HEK293 (cell line): ENCODE results near the gene MPPED1.

ENCODE experiments used
- GLIS1 ChIP-seq: fragments of 450-650 bp; formaldehyde crosslinking; IDR thresholded peaks from 2 replicates; pipeline ENCODE4 v1.5.1; 2016; ENCODE audit warnings: missing biosample characterization, missing genetic modification characterization
- SCRT2 ChIP-seq: fragments of 450-650 bp; formaldehyde crosslinking; IDR thresholded peaks from 2 replicates; pipeline ENCODE4 v1.5.1; 2016; ENCODE audit warnings: missing biosample characterization, missing genetic modification characterization
- YY1 ChIP-seq: fragments of 450-650 bp; formaldehyde crosslinking; IDR thresholded peaks from 2 replicates; pipeline ENCODE4 v1.5.1; 2018; ENCODE audit warnings: missing biosample characterization, missing genetic modification characterization
- ZBTB20 ChIP-seq: fragments of 450-650 bp; formaldehyde crosslinking; IDR thresholded peaks from 2 replicates; pipeline ENCODE4 v1.5.1; 2016; ENCODE audit warnings: missing biosample characterization, missing genetic modification characterization
- ZBTB8A ChIP-seq: fragments of 450-650 bp; formaldehyde crosslinking; IDR thresholded peaks from 2 replicates; pipeline ENCODE4 v1.5.1; 2016; ENCODE audit warnings: missing biosample characterization, missing genetic modification characterization
- ZFP69B ChIP-seq: fragments of 450-650 bp; formaldehyde crosslinking; IDR thresholded peaks from 2 replicates; pipeline ENCODE4 v1.5.1; 2016; ENCODE audit warnings: missing biosample characterization, missing genetic modification characterization
- ZNF426 ChIP-seq: fragments of 450-650 bp; formaldehyde crosslinking; IDR thresholded peaks from 2 replicates; pipeline ENCODE4 v1.5.1; 2017; ENCODE audit warnings: missing biosample characterization, missing genetic modification characterization, mild to moderate bottlenecking, inconsistent platforms, moderate library complexity
- ZNF521 ChIP-seq: fragments of 450-650 bp; formaldehyde crosslinking; IDR thresholded peaks from 2 replicates; pipeline ENCODE4 v1.5.1; 2017; ENCODE audit warnings: missing biosample characterization, mild to moderate bottlenecking, missing genetic modification characterization
- ZNF596 ChIP-seq: fragments of 450-650 bp; IDR thresholded peaks from 2 replicates; pipeline ENCODE4 v1.5.0; 2018; ENCODE audit warnings: missing biosample characterization, mild to moderate bottlenecking, missing genetic modification characterization, moderate library complexity
- ZNF701 ChIP-seq: fragments of 450-650 bp; formaldehyde crosslinking; IDR thresholded peaks from 2 replicates; pipeline ENCODE4 v1.5.1; 2016; ENCODE audit warnings: missing biosample characterization, missing genetic modification characterization
- TF ChIP-seq, protein P1 (sequence below): fragments of 450-650 bp; formaldehyde crosslinking; IDR thresholded peaks from 2 replicates; pipeline ENCODE4 v1.5.1; 2016; ENCODE audit warnings: missing biosample characterization, missing genetic modification characterization
- TF ChIP-seq, protein P2 (sequence below): fragments of 450-650 bp; formaldehyde crosslinking; IDR thresholded peaks from 2 replicates; pipeline ENCODE4 v1.5.1; 2017; ENCODE audit warnings: missing biosample characterization, missing genetic modification characterization
- TF ChIP-seq, protein P3 (sequence below): fragments of 450-650 bp; formaldehyde crosslinking; conservative IDR thresholded peaks from 2 replicates; pipeline ENCODE4 v1.5.1; 2016; ENCODE audit warnings: low read depth, missing biosample characterization, missing genetic modification characterization
- TF ChIP-seq, protein P4 (sequence below): fragments of 450-650 bp; formaldehyde crosslinking; IDR thresholded peaks from 2 replicates; pipeline ENCODE4 v1.5.1; 2017; ENCODE audit warnings: missing biosample characterization, missing genetic modification characterization

The MPPED1 gene

DNA sequence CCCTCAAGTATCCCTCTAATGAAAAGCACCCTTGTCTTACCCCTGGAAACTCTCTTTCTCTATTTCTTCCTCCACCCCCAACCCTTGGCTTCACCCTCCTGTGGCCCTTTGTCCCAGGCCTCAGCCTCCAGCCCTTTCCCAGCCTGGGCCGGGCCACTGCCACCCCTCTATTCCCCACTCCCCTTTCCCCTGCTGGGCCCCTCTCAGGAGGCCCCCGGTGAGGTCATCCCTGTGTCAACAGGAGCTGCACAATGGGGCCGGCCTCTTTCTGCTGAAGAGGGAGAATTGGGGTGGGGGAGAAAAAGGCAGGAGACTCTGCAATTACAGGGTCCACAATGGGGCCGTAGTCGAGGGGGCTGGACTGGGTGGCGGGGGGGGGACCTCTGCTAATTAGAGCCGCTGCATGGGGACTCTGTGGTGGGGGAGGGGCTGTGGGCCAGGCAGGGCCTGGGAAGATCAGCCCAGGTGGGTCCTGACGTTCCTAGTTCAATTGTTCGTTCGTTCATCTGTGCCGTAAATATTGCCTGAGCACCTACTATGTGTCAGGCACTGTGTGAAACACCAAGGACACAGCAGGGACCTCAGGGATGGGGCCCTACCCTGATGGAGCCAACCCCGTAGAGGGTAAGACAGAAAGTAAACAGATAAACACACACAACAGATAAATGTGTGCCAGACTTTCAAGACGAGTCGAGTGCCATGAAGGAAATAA is 18.5 kb upstream of the MPPED1 start (continued):
- TF ChIP-seq ZNF426 (tag by site-specific recombination) (no peak), ZBTB8A (no peak), ZFP69B (tag by site-specific recombination) (peak; percentile 69), ZBTB20 (0 out of 2 replicates have a peak, but pooled peaks have one; percentile 23), ZNF596 (no peak), ZNF521 (tag by site-specific recombination) (no peak), YY1 (tag by site-specific recombination) (no peak), ZNF701 (tag by site-specific recombination) (peak; percentile 86; the same call in 1 of the 2 replicates), GLIS1 (tag by site-specific recombination) (peak; percentile 29), SCRT2 (tag by site-specific recombination) (peak; percentile 64)
- TF ChIP-seq, protein P1, sequence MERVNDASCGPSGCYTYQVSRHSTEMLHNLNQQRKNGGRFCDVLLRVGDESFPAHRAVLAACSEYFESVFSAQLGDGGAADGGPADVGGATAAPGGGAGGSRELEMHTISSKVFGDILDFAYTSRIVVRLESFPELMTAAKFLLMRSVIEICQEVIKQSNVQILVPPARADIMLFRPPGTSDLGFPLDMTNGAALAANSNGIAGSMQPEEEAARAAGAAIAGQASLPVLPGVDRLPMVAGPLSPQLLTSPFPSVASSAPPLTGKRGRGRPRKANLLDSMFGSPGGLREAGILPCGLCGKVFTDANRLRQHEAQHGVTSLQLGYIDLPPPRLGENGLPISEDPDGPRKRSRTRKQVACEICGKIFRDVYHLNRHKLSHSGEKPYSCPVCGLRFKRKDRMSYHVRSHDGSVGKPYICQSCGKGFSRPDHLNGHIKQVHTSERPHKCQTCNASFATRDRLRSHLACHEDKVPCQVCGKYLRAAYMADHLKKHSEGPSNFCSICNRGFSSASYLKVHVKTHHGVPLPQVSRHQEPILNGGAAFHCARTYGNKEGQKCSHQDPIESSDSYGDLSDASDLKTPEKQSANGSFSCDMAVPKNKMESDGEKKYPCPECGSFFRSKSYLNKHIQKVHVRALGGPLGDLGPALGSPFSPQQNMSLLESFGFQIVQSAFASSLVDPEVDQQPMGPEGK (tag by site-specific recombination) = peak; percentile 58
- TF ChIP-seq, protein P2, sequence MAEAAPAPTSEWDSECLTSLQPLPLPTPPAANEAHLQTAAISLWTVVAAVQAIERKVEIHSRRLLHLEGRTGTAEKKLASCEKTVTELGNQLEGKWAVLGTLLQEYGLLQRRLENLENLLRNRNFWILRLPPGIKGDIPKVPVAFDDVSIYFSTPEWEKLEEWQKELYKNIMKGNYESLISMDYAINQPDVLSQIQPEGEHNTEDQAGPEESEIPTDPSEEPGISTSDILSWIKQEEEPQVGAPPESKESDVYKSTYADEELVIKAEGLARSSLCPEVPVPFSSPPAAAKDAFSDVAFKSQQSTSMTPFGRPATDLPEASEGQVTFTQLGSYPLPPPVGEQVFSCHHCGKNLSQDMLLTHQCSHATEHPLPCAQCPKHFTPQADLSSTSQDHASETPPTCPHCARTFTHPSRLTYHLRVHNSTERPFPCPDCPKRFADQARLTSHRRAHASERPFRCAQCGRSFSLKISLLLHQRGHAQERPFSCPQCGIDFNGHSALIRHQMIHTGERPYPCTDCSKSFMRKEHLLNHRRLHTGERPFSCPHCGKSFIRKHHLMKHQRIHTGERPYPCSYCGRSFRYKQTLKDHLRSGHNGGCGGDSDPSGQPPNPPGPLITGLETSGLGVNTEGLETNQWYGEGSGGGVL = peak; percentile 89
- TF ChIP-seq, protein P3, sequence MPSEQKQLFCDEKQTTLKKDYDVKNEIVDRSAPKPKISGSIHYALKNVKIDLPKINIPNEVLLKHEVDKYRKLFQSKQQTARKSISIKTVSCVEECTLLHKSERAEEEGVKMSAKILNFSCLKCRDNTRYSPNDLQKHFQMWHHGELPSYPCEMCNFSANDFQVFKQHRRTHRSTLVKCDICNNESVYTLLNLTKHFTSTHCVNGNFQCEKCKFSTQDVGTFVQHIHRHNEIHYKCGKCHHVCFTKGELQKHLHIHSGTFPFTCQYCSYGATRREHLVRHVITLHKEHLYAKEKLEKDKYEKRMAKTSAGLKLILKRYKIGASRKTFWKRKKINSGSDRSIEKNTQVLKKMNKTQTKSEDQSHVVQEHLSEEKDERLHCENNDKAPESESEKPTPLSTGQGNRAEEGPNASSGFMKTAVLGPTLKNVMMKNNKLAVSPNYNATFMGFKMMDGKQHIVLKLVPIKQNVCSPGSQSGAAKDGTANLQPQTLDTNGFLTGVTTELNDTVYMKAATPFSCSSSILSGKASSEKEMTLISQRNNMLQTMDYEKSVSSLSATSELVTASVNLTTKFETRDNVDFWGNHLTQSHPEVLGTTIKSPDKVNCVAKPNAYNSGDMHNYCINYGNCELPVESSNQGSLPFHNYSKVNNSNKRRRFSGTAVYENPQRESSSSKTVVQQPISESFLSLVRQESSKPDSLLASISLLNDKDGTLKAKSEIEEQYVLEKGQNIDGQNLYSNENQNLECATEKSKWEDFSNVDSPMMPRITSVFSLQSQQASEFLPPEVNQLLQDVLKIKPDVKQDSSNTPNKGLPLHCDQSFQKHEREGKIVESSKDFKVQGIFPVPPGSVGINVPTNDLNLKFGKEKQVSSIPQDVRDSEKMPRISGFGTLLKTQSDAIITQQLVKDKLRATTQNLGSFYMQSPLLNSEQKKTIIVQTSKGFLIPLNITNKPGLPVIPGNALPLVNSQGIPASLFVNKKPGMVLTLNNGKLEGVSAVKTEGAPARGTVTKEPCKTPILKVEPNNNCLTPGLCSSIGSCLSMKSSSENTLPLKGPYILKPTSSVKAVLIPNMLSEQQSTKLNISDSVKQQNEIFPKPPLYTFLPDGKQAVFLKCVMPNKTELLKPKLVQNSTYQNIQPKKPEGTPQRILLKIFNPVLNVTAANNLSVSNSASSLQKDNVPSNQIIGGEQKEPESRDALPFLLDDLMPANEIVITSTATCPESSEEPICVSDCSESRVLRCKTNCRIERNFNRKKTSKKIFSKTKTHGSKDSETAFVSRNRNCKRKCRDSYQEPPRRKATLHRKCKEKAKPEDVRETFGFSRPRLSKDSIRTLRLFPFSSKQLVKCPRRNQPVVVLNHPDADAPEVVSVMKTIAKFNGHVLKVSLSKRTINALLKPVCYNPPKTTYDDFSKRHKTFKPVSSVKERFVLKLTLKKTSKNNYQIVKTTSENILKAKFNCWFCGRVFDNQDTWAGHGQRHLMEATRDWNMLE = 0 out of 2 replicates have a peak, but pooled peaks have one; percentile 26
- TF ChIP-seq, protein P4, sequence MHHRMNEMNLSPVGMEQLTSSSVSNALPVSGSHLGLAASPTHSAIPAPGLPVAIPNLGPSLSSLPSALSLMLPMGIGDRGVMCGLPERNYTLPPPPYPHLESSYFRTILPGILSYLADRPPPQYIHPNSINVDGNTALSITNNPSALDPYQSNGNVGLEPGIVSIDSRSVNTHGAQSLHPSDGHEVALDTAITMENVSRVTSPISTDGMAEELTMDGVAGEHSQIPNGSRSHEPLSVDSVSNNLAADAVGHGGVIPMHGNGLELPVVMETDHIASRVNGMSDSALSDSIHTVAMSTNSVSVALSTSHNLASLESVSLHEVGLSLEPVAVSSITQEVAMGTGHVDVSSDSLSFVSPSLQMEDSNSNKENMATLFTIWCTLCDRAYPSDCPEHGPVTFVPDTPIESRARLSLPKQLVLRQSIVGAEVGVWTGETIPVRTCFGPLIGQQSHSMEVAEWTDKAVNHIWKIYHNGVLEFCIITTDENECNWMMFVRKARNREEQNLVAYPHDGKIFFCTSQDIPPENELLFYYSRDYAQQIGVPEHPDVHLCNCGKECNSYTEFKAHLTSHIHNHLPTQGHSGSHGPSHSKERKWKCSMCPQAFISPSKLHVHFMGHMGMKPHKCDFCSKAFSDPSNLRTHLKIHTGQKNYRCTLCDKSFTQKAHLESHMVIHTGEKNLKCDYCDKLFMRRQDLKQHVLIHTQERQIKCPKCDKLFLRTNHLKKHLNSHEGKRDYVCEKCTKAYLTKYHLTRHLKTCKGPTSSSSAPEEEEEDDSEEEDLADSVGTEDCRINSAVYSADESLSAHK = 0 out of 2 replicates have a peak, but pooled peaks have one; percentile 28
